GM18507 (cell line): ENCODE data around the gene MFSD2B.
"Not testable (repeated sequence)": the region's sequence is repeated elsewhere in the genome, so short reads cannot be mapped to it uniquely, and the experiment has no call there.

ENCODE experiments used
- DNase-seq: peaks from one replicate; pipeline ENCODE4 v3.0.0; 2011; ENCODE audit warnings: low read depth; ENCODE audit not compliant: insufficient read length; ENCODE audit errors: extremely low spot score
- FAIRE-seq: peaks from 2 replicates; lab custom pipeline; 2011; peaks lifted over from hg19 to GRCh38; lab: Jason Lieb, UNC

MFSD2B gene

GRCh38 chr2:24009680-24010476 lies at the start of gene MFSD2B:
Gene MFSD2B (plus strand): TSS chr2:24010085. CDS start chr2:24010097, 12 bp downstream.
- DNase-seq, result no peak

GRCh38 chr2:23967846-23968245 lies 42.0 kb upstream of the MFSD2B start:
- FAIRE-seq (no peak), DNase-seq (no peak)

More at GRCh38 chr2:24009680-24010476, at the start of gene MFSD2B:
- no peak for FAIRE-seq

GRCh38 chr2:23976883-23977282 lies 33.0 kb upstream of the MFSD2B start:
- FAIRE-seq (no peak), DNase-seq (no peak)

- no peak for DNase-seq
- FAIRE-seq, result peak; percentile 60
Observed at GRCh38 chr2:23988371-23988770, 21.5 kb upstream of the MFSD2B start.

- no peak for DNase-seq
- no peak for FAIRE-seq
Observed at GRCh38 chr2:23992931-23993330, 17.0 kb upstream of the MFSD2B start.

GRCh38 chr2:23993736-23994269 lies 16.1 kb upstream of the MFSD2B start:
- no peak for DNase-seq
- FAIRE-seq, result no peak

- DNase-seq (no peak), FAIRE-seq (no peak)
Observed at GRCh38 chr2:23994567-23994966, 15.3 kb upstream of the MFSD2B start.

- DNase-seq (no peak), FAIRE-seq (no peak)
Observed at GRCh38 chr2:24007693-24008092, 2.2 kb upstream of the MFSD2B start.

- FAIRE-seq, result no peak
- DNase-seq, result no peak
Observed at GRCh38 chr2:24008672-24009366, 1.1 kb upstream of the MFSD2B start.

- FAIRE-seq (no peak), DNase-seq (no peak)
Observed at GRCh38 chr2:24009367-24009679, 562 bp upstream of the MFSD2B start.

GRCh38 chr2:24010477-24011249 lies 778 bp downstream of the MFSD2B start:
- DNase-seq (no peak), FAIRE-seq (no peak)

- DNase-seq (no peak), FAIRE-seq (no peak)
Observed at GRCh38 chr2:24011250-24012104, 1.6 kb downstream of the MFSD2B start.

GRCh38 chr2:24012521-24013188 lies 2.8 kb downstream of the MFSD2B start:
- DNase-seq, result no peak
- no peak for FAIRE-seq

- FAIRE-seq, DNase-seq: not testable (repeated sequence)
Observed at GRCh38 chr2:24014902-24015301, 5.0 kb downstream of the MFSD2B start.

- FAIRE-seq, result no peak
- no peak for DNase-seq
Observed at GRCh38 chr2:24015562-24016375, 5.9 kb downstream of the MFSD2B start.

- FAIRE-seq (no peak), DNase-seq (no peak)
Observed at GRCh38 chr2:24016376-24016761, 6.5 kb downstream of the MFSD2B start.

GRCh38 chr2:24016853-24017703 lies 7.2 kb downstream of the MFSD2B start:
- DNase-seq (no peak), FAIRE-seq (no peak)
